NCI-H524 (cell line): ENCODE measurements around the gene EIF3D.

ENCODE experiments used
- DNase-seq, 2 experiments: peaks; one replicate each; lab custom pipeline; 2025; lab: John Stamatoyannopoulos, UW

The EIF3D gene, protein sequence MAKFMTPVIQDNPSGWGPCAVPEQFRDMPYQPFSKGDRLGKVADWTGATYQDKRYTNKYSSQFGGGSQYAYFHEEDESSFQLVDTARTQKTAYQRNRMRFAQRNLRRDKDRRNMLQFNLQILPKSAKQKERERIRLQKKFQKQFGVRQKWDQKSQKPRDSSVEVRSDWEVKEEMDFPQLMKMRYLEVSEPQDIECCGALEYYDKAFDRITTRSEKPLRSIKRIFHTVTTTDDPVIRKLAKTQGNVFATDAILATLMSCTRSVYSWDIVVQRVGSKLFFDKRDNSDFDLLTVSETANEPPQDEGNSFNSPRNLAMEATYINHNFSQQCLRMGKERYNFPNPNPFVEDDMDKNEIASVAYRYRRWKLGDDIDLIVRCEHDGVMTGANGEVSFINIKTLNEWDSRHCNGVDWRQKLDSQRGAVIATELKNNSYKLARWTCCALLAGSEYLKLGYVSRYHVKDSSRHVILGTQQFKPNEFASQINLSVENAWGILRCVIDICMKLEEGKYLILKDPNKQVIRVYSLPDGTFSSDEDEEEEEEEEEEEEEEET

DNA sequence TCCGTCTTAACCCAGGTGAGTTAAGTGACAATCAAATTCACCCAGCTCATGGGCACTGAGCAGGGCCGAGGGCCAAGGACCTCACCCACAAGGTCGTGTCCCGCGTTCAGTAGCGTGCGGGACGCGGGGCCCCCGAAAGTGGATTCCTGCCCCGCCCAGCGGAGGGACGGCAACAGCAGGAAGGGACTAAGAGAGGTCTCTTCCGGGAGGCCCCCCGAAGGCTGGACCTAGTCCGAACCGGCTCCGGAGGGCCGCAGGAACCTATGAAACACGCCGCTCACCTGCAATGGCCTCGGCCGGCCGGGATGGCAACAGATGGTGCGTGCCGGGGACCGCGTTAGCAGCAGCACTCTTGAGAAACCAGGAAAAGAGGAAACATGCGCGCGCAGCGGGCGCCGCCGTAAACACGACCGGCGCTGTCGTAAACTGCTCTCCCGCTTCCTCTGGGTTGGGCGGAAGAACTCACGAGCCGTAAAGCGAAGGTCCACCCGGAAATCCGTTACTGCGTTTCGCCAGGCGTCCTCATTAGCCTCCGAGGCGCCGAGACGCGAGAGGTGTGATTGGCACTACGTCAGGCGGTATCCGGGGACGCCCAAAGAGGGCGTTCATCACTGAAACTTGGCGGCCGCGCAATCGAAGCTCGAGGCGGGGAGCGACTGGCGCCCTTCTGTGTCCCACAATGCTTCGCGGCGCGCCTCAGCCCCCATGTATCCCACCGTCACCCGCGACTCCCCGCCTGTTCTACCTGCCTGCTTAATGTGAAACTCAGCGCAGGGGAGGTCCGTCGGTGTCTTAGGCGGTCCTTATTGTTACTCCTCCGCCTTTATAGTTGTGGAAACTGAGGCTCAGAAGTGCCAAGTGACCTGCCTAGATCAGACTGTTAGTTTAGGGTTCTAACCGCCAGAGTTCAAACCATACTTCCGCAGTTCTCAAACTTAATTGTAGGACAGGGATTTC, at the start of gene EIF3D:
TSS of gene EIF3D (minus strand) at position 372 of the 957 bp plus-strand sequence. CDS start 3,045 bp downstream, outside the sequence.
- peak; percentile 99 to 100 for DNase-seq

DNA sequence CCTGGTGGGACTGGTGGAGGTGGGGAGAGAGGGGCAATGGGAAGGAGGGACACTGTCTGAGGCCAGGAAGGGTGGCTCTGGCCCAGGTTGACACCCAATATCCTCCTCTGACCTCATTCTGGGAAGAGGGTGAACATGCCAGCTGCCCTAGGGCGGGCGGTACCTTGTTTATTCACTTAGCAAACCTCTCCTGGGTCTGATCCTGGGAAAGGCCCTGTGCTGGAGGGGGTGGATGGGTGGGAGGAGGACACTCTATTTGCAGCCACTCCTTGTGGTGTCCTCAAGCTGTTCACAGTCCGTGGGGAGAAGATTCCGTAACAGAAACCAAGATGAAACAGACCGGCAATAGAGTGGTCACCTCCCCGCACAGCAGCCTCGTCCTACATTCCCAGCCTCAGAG, 49.7 kb upstream of the EIF3D start:
- no peak for DNase-seq

DNA sequence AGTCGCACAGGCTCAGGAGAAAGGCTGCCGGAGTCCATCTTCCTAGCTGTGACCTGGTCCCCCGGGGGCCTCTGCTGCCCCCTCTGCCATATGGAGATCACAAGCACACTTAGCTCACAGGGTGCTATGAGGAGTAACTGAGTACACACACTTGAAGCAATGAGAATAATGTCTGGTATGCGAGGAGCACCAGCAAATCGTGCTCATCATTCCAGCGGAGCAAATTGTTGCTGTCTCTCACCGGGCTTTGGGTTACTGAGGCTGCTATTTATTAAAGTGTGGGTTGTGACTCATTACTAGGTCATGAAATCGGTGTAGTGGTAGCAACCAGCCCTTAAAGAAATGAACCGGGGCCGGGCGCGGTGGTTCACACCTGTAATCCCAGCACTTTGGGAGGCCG, 48.1 kb upstream of the EIF3D start:
- DNase-seq = no peak

DNA sequence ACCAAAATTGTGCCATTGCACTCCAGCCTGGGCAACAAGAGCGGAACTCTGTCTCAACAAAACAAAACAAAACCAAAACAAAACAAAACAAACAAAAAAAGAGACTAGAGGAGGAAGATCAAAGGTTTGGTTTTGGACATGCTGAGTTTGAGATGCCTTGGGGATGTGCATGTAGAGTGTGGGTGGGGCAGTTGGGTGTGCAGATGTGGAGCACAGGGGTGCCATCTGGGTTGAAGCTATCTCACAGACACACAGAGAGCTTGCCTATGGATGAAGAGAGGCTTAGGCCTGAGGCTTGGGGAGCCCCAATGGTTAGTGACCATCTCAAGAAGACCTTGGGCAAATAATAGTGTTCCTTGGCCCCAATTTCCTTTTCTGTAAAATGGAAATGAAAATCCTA, 45.8 kb upstream of the EIF3D start:
- DNase-seq = no peak

DNA sequence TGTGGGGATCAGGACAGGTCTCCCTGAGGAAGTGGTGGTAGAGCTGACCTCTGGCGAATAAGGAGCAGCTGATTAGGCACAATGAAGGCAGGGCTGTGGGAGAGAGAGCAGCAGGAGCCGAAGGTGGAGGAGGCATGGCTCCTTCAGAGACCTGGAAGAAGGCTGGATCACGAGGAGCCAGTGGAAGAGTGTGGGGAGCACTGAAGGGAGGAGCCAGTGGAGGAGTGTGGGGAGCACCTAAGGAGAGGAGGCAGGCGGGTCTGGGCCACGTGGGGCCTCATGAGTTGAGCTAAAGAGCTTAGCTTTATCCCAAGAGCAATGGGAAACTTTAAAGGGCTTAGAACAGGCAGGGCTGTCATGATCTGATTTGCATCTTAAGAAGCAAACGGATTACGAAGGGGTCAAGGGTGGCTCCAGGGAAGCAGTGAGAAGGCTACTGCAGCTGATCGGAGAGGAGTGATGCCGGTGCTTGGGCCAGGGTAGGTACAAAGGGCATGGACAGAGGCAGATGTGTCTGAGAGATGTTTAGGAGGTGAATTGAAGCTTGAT, 44.9 kb upstream of the EIF3D start:
- DNase-seq = peak; percentile 39 to 77

DNA sequence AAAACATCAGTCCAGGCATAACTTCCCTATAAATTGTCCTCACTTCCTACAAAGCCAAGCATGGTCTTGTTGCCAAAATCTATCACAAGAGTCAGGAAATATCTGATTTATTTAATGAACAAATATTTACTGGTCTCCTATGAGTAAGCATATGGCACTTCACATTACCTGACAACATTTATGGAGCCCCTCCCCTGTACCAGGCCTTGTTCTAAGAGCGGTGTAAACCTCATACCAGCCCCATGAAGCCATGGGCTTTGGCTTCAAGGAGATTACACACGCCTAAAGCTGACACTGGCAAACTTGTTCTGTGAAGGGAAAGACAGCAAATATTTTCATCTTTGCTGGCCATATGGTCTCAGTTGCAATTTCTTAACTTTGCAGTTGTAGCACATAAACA, 43.0 kb upstream of the EIF3D start:
- DNase-seq = no peak

DNA sequence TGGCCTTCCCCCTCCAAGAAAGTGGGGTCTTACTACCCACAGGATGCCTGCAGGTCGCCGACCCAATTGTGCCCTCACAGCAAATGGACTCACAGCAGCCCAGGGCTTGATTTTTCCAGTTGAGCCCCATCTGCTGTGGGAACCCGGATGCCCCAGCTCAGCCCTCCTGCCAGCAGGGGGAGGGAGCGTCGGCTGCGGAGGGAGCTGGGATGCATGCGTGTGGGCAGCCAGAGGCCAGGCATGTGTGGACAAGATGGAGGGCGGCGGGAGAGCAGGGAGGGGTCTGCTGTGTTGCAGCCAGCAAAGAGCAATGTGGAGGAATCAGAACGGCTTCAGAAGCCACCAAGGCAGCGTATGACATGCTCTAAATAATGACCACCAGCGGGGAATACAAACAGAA, 41.0 kb upstream of the EIF3D start:
- peak; percentile 60 to 78 for DNase-seq

DNA sequence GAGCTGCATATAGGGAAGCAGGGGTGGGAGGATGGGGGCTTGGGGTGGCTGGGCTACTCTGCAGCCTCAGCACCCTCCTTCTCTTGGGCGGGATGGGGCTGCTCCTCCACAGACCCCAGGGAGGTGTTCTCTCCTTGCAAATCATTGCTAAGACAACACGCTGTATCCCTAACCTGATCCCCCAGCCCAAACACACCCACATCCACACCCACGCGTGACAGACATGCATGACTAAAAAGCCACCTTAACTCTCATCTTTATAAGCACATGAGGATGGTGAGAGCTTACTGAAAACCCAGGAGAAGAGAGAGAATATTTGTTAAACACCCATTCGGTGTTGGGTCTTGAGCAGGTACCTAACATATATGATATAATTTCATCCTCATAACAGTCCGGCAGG, 39.9 kb upstream of the EIF3D start:
- DNase-seq = no peak

DNA sequence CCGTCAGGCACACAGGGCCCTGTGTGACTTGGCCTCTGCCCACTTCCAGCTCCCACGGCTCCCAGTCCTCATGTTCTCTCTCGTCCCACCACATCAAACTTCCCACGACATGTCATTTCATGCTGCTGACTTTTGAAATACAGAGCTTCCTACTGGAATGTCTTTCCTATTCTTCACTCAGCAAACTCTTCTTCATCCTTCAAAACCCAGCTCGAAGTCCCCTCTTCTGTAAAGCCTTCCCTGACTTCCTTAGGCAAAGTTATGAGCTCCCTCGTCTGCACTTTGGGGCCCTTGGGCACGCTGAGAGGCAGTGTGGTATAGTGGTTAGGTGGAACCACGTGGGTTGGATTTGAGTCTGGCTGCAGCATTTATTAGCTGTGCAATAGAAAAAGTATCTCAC, 37.8 kb upstream of the EIF3D start:
- no peak for DNase-seq

DNA sequence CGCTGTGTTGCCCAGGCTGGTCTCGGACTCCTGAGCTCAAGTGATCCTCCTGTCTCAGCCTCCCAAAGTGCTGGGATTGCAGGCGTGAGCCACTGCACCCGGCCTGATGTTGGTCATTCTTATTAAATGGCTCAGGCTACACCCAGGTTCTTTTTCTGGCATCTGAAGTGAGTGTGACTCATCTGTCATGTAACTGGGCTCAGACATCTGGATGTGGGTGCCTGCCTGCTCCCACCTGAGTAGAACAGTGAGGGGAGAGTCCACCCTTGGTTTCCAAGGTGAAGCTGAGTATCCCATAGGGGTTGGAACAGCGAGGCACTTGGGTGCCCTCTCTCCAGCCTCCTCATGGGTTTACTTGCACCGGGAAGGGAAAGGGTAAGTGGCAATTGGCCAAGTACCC, 36.7 kb upstream of the EIF3D start:
- no peak for DNase-seq

DNA sequence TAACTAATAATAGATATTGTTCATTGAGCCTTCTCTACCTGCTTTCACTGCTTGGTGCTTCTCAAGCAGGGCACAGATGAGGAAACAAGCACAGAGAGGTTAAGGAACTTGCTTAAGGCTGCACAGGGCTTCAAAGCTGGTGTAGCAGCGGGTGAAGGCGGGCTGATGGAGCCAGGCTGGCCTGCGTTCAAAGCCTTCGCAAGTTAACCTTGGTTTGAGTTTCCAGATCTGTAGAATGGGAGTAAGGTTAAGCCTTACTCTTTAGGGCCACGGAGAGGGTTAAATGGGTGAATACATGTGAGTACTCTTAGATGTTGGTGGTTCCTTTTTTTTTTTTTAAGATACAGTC, 36.2 kb upstream of the EIF3D start:
- no peak for DNase-seq

DNA sequence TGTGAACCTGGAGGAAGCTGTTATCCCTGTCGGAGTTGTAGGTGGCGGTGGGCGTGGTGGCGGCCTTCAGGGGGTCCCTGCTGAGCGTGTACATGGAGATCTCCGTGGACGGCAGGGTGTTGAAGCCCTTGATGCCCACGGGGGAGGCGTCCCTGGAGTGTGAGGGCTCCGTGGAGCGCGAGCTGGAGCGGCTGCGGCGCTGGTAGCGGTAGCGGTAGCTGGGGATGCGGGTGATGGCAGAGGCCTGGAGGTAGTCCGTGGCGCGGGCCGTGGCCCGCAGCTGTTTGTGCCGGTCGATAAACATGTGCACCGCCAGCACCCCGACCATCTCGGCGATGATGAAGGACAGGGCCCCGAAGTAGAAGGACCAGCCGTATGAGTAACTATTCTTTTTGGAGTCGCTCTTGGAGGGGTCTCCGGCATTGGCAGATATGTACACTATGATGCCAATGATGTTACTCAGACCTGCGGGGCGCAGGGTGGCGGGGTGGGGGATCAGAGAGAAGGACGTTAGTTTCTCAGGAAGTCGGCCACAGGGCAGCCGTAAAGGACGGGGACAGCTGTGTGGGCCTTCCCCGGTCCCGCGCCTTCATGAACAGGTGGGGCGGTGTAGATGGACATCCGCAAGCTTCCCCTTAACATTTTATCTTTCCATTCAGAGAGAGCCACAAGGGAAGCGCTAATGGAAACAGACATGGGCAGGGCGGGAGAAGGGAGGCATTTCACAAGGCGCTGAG, 35.6 kb upstream of the EIF3D start:
- DNase-seq = no peak

DNA sequence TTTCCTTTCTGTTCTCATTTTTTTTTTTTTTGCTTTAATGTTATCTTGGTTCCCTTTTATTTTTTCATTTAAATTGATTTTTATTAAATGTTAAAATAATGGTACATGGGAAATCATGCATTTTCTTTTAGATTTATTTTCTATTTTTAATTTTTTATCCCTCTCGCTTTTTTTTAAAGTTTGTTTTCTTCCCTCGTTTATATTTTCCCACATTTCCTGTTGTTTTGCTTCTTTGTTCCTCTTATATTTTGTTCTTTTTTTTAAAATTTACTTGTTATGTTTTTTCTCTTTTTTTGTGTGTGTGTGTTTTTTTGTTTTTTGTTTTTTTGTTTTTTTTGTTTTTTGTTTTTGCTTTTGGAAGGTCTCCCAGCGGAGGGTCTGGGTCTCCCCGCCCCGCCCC, 34.9 kb upstream of the EIF3D start:
- DNase-seq = no peak

DNA sequence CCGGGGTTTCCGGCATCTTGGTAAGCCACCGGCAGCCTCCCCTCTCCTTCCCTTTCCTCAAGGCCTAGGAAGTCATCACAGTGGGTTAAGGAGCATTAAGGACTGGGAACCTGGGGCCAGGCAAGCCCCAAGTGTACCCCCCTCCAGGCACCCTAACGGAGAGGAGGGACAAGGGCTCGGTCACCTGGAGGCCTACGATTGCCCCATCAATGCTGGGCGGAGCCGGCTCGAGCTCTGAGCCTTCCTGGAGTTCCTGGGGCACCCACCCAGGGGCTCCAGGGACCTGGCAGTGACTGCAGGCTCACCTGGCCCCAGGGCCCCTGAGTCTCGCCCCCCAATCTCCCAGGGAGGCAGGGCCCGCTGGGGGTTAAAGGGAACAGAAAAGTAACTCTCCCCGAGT, 34.5 kb upstream of the EIF3D start:
- no peak for DNase-seq

DNA sequence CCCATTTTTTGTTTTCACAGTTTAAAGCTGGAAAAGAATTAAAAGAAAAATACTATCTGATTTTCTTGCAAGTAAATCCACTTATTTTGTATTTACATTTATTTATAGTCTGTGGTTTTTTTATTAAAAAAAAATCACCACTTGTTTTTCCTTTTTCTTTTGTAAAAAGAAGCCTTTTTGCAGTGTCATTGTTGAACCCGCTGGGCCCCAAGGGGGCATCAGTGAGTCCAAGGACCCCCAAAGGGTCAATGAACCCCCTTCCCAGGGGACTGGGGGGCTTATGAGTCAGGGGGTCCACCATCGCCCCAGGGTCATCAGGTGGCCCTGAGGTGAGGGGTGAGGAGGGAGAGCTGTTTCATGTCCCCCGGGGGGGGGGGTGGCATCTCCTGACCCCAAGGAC, 34.0 kb upstream of the EIF3D start:
- DNase-seq = no peak

DNA sequence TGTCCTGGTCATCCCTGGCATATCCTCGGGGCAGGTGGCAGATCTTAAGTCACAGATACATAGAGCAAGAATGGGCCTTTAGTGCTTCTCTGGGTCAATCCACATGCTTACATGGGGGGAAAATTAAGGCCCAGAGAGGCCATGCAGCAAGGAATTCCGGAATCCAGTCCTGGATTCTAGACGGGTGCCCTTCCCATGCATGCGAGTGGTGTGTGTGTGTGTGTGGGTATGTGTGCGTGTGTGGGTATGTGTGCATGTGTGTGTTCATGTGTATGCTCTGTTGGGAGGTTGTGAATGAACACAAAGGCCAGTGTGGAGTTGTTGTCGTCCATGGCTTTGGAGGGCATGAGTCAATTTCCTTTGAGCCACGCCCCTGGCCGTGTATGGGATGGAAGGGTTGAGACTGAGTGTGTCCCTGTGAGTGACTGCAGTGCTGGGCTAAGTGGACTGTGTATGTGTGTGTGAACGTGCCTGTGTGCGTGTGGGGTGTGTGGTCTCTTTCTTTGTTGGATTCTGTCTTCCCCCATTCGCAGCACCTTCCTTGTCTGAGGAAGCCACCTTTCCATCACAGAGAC, 33.4 kb upstream of the EIF3D start:
- DNase-seq = no peak

DNA sequence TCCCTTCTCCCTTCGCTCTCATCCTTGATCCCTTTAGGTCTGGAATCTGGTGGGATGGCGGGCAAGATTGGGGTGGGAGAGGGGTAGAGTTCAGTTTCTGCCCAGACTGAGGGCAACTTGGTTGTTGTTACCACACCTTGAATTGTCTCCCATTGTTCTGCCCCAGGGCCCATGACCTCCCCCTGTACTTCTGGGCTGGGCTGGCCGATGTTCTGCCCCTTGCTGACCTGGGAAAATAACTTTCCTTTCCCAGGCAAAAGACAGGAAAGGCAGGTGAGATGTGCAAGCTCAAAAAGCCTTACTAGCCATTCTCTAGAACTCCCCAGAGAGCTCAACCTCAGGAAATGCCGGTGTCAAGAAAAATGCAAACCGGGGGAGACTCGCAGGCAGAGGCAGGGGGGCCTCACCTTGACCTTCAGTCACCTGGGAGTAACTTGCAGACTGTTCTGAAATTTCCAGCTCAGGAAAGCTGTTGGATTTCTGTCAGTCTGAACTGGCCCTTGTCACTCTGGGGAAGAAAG, 32.4 kb upstream of the EIF3D start:
- DNase-seq = no peak

DNA sequence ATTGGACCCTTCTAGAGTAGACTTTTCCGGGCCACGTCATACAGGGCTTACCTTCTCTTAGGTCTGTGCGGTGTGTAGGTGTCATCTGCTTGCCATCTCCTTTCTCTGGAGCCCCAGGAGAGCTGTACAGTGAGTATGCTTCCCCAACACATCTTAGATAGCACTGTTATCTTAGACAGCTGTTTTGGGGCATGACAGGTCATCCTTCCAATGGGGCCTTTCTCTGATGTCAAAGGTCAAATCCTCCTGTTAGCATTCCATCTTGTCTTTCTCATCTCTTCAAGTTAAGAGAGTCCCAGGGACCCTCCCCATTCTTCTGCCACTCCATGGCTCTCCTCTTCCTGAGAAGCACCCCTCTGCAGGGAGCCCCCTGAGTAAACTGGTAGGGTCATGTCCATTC, 31.0 kb upstream of the EIF3D start:
- no peak for DNase-seq

DNA sequence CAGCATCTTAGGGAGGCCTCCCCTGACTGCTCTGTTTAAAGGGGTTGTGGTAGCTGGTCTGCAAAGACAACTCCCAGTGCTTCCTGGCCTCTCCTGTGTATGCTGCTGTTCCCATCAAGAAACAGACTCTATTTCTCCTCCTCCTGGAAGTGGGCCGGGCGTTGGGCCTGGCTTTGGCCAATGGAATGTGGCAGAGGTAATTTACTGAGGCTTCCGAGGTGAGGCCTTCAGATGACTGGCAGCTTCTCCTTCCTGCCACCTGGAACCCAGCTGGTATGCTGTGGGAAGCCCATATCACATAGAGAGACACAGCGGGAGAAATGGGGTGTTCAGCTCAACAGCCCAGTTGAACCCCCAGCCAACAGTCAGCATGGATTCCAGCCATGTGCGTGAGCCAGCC, 25.1 kb upstream of the EIF3D start:
- DNase-seq = no peak

DNA sequence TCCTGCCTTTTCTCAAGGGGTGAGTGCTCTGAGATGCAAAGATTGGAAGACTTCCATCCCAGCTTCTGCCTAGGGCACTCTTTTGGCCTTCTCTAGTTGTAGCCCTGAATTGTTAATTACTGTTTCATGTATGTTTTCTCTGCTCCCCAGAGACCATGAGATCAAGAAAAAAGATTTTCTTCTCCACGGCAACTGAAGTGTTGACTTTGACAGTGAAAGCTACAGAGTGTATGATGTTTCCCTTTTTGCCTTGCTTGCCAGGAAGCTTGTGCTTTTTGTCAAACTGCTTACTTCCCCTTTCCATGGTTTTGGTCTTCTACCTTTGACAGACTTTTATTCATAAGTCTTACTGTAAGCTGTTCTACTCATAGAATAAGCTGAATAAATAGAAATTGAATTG, 23.3 kb upstream of the EIF3D start:
- no peak for DNase-seq
